SK-N-SH treated with all-trans-retinoic acid at 6 μM for 48 hours (cell line): ENCODE data around the gene DPEP1.

ENCODE experiments used
- ATAC-seq: fragments of 200-7000 bp; cut with Tn5 transposase; 3 replicates; pipeline ENCODE4 v1.9.1; 2020; ENCODE audit warnings: mild to moderate bottlenecking, moderate library complexity
- ARNTL ChIP-seq: fragments of 450-650 bp; formaldehyde crosslinking; IDR thresholded peaks from 2 replicates; pipeline ENCODE4 v1.5.0; 2020; ENCODE audit warnings: low read depth, mild to moderate bottlenecking, moderate library complexity, borderline replicate concordance
- CSDC2 ChIP-seq: fragments of 250-450 bp; sonication (Bioruptor Pico); IDR thresholded peaks from 2 replicates; pipeline ENCODE4 v1.5.0; 2020; ENCODE audit warnings: mild to moderate bottlenecking, moderate library complexity
- ESRRG ChIP-seq: fragments of 250-450 bp; sonication (Bioruptor Pico); IDR thresholded peaks from 2 replicates; pipeline ENCODE4 v1.6.1; 2021; ENCODE audit warnings: mild to moderate bottlenecking
- ISL1 ChIP-seq: fragments of 250-450 bp; sonication (Bioruptor Pico); IDR thresholded peaks from 2 replicates; pipeline ENCODE4 v2.1.2; 2022; ENCODE audit warnings: mild to moderate bottlenecking, moderate library complexity
- OSR1 ChIP-seq: fragments of 250-450 bp; sonication (Bioruptor Pico); IDR thresholded peaks from 2 replicates; pipeline ENCODE4 v1.8.0; 2022; ENCODE audit warnings: moderate library complexity, mild to moderate bottlenecking, inconsistent platforms
- SNAI2 ChIP-seq: fragments of 250-450 bp; sonication (Bioruptor Pico); IDR thresholded peaks from 2 replicates; pipeline ENCODE4 v1.5.0; 2020; ENCODE audit warnings: mild to moderate bottlenecking, moderate library complexity
- ZFP3 ChIP-seq: fragments of 250-450 bp; sonication (Bioruptor Pico); IDR thresholded peaks from 2 replicates; pipeline ENCODE4 v1.5.0; 2020; ENCODE audit warnings: mild to moderate bottlenecking, moderate library complexity
- ZNF70 ChIP-seq: fragments of 450-650 bp; formaldehyde crosslinking; IDR thresholded peaks from 2 replicates; pipeline ENCODE4 v1.5.0; 2020; ENCODE audit warnings: mild to moderate bottlenecking, moderate library complexity
- TF ChIP-seq, protein P1 (sequence below): fragments of 250-450 bp; sonication (Bioruptor Pico); IDR thresholded peaks from 2 replicates; pipeline ENCODE4 v1.5.0; 2020; ENCODE audit warnings: mild to moderate bottlenecking, moderate library complexity
- TF ChIP-seq, protein P2 (sequence below): fragments of 250-450 bp; sonication (Bioruptor Pico); IDR thresholded peaks from 2 replicates; pipeline ENCODE4 v1.5.1; 2021; ENCODE audit warnings: mild to moderate bottlenecking, moderate library complexity
- TF ChIP-seq, protein P3 (sequence below): fragments of 250-450 bp; sonication (Bioruptor Pico); IDR thresholded peaks from 2 replicates; pipeline ENCODE4 v1.8.0; 2021; ENCODE audit warnings: low read depth, mild to moderate bottlenecking, moderate library complexity, borderline replicate concordance

DPEP1 gene

DNA sequence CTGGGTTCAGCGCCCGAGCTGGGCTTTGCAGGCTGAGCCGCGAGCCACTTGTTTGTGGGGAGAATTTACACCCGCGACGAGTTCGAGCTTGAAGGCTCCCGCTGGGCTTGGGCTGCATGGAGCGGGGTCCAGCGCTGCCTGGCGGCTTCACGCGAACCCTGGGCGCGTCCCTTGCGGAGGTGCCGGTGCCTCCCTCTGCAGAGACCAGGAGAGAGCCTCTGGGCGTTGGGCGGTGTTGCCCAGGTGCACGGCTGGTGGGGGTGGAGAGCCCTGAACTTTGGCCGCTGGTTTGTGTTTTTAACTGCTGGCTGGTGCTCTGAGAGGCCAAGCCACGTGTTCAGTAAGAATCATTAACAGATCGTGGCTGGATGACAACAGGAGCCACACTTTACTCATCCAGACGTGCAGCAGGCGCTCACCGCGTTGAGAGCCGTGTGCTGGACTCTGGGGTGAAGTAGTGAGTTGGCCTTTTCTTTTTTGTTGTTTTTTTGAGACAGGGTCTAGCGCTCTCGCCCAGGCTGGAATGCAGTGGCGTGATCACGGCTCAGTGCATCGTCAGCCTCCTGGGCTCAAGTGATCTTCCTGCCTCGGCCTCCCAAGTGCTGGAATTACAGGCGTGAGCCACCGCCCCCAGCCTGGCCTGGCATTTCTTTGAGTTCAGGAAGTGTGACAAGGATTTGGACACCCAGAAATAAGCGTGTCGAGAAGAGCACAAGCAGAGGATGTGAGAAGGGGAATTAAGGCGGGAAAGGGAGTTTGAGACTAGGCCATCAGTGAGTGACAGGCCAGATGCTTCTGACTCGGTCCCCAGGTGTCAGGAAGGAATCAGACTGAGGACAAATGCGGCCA is 73.9 kb downstream of the DPEP1 start:
- peak; percentile 65 for ATAC-seq
- TF ChIP-seq, protein P1, sequence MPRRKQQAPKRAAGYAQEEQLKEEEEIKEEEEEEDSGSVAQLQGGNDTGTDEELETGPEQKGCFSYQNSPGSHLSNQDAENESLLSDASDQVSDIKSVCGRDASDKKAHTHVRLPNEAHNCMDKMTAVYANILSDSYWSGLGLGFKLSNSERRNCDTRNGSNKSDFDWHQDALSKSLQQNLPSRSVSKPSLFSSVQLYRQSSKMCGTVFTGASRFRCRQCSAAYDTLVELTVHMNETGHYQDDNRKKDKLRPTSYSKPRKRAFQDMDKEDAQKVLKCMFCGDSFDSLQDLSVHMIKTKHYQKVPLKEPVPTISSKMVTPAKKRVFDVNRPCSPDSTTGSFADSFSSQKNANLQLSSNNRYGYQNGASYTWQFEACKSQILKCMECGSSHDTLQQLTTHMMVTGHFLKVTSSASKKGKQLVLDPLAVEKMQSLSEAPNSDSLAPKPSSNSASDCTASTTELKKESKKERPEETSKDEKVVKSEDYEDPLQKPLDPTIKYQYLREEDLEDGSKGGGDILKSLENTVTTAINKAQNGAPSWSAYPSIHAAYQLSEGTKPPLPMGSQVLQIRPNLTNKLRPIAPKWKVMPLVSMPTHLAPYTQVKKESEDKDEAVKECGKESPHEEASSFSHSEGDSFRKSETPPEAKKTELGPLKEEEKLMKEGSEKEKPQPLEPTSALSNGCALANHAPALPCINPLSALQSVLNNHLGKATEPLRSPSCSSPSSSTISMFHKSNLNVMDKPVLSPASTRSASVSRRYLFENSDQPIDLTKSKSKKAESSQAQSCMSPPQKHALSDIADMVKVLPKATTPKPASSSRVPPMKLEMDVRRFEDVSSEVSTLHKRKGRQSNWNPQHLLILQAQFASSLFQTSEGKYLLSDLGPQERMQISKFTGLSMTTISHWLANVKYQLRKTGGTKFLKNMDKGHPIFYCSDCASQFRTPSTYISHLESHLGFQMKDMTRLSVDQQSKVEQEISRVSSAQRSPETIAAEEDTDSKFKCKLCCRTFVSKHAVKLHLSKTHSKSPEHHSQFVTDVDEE (CRISPR knock-in tag), result no peak
- no peak for TF ChIP-seq ESRRG
- no peak for TF ChIP-seq CSDC2 (CRISPR knock-in tag)
- no peak for TF ChIP-seq SNAI2 (CRISPR knock-in tag)
- TF ChIP-seq, protein P2, sequence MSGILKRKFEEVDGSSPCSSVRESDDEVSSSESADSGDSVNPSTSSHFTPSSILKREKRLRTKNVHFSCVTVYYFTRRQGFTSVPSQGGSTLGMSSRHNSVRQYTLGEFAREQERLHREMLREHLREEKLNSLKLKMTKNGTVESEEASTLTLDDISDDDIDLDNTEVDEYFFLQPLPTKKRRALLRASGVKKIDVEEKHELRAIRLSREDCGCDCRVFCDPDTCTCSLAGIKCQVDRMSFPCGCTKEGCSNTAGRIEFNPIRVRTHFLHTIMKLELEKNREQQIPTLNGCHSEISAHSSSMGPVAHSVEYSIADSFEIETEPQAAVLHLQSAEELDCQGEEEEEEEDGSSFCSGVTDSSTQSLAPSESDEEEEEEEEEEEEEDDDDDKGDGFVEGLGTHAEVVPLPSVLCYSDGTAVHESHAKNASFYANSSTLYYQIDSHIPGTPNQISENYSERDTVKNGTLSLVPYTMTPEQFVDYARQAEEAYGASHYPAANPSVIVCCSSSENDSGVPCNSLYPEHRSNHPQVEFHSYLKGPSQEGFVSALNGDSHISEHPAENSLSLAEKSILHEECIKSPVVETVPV (CRISPR knock-in tag), result no peak
- TF ChIP-seq ZNF70 (CRISPR knock-in tag), result no peak
- TF ChIP-seq OSR1 (CRISPR knock-in tag), result no peak
- no peak for TF ChIP-seq ISL1 (CRISPR knock-in tag)
- no peak for TF ChIP-seq ZFP3 (CRISPR knock-in tag)
- TF ChIP-seq, protein P3, sequence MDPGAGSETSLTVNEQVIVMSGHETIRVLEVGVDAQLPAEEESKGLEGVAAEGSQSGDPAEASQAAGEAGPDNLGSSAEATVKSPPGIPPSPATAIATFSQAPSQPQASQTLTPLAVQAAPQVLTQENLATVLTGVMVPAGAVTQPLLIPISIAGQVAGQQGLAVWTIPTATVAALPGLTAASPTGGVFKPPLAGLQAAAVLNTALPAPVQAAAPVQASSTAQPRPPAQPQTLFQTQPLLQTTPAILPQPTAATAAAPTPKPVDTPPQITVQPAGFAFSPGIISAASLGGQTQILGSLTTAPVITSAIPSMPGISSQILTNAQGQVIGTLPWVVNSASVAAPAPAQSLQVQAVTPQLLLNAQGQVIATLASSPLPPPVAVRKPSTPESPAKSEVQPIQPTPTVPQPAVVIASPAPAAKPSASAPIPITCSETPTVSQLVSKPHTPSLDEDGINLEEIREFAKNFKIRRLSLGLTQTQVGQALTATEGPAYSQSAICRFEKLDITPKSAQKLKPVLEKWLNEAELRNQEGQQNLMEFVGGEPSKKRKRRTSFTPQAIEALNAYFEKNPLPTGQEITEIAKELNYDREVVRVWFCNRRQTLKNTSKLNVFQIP (CRISPR knock-in tag), result no peak
- TF ChIP-seq ARNTL (CRISPR knock-in tag), result no peak
- TF ChIP-seq, all 23 proteins: peak for 0
